Sciatic nerve (tissue), 2 donors: ENCODE results near the gene RNF148. TPM values are rescaled to one million over a fixed set of nuclear protein-coding genes. Genes with fewer than 3 reads are reported as not detected.
"Not testable (repeated sequence)": the region's sequence is repeated elsewhere in the genome, so short reads cannot be mapped to it uniquely, and the experiment has no call there.

Experiments used
- ATAC-seq: fragments of 200-7000 bp; cut with Tn5 transposase; one replicate; pipeline ENCODE4 v1.9.1; 2020; ENCODE audit warnings: mild to moderate bottlenecking, moderate library complexity
- DNase-seq: peaks from one replicate; pipeline ENCODE4 v3.0.0-alpha.2; 2020; ENCODE audit warnings: low spot score
- intact Hi-C: fragments of 100-400 bp; cut with DNase I; formaldehyde crosslinking; loops from one replicate; pipeline ENCODE4 v1.14.2; 2022
- total RNA-seq: library from RNA; stranded (reverse); fragmentation: NEBNext Ultra II Directional; extraction: Animal tissue kit (Norgen Biotek cat#: 25700); gene quantifications from one replicate; pipeline ENCODE4 v1.2.1, GENCODE V29; 2021
- donor health status: DM: no; HTN: no; CAD: no.
- donor health status: DM: no; HTN: no; CAD: no.

The RNF148 gene
- total RNA-seq, 1 donor from 2014 or later = 2.0 TPM

DNA sequence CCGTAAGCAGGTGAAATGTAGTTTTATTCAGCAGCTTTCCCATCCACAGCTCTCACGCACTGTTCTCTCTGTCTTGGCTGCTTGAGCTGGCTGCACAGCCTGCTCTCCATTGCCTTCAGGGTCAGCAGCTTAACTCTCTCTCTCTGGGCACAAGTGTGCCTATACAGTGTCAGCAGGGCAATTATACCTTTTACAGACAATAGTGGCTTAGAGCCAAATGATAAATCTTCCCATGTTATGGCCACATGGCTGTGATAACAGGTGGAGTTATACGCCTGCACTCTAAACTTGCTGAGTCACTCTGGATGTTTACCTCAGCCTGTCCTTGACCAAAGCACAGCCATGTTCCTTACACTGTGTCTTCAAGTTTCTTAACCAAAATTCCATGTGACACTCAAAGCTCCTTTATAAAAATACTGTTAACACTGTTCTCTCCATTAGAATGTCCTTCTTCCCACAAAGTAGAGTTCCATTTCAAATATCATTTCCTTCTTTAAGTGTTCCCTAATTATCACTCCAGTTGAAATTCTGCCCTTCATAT, 9.9 kb downstream of the RNF148 start:
- ATAC-seq = no peak
- intact Hi-C loops = no loop called here
- DNase-seq = no peak

DNA sequence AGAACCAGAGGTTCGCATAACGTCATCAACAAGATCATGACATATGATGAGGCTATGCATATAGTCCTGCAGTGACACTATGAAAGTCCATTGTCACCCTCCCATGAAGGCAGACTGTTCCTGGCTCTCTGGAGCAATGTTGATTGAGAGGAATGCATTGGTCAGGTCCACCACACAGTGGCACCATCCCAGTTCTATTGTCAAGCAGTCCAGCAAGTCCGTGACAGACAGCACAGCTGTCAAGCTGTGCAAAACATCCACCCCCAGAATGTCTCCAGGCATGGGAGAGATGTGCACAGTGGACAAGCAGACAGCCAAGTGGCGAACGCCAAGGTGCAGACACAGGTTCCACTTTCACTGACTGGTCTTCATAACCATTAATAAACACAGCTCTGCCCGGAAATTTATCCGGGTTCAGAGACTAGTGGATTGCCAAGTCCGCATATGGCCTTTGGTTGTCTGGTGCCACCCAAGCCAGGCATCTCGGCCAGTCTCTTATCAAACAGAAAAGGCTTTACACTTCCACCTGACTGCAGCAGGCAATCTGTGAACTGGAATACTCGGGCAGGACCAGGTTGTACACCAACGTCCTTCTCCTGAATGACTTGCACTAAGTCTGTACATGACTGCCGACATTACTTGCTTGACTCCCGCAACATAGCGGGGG, 11.0 kb downstream of the RNF148 start:
- ATAC-seq (no peak), DNase-seq (no peak)
- intact Hi-C loops = no loop called here

DNA sequence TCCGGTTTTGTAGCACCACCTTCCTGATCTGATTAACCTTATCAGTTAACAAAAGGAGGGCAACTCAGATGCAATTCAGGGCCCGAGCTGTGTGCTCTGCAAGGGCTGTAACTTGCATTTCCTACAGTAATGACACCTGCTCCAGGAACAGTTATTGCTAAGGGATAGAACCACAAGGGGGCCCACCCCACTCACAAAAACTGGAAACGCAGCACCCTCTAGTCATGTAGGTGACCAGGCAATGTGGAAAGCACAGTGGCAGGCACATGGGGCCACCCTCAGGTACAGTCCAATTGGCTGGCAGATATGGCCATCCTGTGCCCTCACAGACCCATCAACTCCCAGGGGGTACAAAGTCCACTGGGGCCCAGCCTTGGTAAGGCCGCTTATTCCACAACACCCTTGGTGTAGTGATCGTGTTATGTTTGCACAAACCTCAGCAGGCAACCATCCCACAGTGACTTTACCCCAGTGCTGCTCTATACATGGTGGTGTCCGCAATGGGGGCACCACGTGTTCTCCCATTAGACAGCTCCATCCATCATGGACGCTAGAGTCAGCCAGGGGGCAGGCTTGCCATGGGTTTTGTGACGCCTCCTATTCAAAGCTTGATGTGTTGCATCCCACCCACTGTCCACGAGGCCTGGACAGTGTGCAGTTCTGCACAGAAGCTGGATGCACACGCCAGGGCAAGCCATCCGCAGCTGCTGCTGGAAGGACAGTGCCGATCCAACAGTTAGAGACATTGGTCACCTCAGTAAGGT, 13.2 kb downstream of the RNF148 start:
- intact Hi-C loops = no loop called here
- no peak for DNase-seq
- ATAC-seq = no peak

DNA sequence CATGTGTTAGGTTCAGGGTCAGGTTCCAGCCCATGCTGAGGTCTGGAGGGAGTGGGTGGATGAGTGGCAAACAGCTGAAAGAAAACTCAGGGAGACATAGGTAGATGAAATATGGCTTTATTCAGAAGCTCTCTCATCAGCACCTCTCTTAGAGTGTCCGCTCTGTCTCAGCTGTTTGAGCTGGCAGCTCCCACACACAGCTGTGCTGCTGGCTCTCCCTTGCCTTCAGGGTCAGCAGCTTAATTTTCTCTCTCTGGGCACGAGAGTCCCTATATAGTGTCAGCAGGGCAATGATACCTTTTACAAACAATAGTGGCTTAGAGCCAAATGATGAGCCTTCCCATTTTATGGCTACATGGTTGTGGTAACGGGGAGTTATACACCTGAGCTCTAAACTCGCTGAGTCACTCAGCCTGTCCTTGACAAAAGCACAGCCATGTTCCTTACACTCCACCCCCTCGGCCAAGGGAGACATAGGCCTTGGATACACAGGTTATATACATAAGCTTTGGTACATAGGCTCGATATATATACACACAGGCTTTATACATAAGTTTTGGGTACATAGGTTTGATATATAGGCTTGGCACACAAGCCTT, 14.2 kb downstream of the RNF148 start:
- intact Hi-C loops = no loop called here
- DNase-seq (no peak), ATAC-seq (no peak)

DNA sequence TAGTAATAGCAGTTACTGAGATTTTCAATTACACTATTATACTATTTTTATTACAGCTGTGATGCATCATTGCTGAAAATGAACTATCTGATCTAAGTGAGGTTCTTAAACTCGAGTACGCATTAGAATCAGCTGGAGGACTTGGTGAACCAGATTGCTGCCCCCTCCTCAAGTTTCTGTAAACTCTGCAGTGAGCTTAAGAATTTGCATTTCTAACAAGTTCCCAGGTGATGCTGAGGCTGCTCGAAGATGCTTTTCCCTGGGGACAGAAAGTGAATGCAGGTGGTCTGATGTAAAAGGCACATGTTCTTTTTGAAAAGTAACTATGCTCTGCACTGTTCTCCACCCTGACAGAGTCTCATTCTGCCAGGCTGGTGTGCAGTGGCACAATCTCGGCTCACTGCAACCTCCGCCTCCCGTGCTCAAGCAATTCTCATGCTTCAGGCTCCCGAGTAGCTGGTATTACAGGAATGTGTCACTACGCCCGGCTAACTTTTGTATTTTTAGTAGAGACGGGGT, 16.3 kb downstream of the RNF148 start:
- no peak for DNase-seq
- intact Hi-C loops = no loop called here
- no peak for ATAC-seq

DNA sequence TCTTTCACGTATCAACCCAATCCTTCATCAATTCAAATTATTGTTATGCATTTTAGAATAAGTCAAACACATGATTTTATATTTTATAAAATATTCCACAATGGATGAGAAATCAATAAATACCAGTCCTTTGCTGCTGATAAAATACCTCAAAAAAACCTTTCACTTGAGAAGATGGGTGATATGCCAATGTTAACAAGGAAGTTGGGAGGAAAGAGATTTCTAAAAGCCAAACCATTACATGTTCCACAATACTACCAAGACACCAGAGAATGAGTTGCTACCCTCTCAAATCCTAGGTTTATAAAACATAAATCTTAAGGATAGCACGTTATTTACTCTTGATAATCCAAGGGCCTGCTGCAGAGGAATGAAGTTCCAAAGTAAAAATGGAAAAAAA, 18.2 kb downstream of the RNF148 start:
- DNase-seq = no peak
- intact Hi-C loops = no loop called here
- no peak for ATAC-seq

DNA sequence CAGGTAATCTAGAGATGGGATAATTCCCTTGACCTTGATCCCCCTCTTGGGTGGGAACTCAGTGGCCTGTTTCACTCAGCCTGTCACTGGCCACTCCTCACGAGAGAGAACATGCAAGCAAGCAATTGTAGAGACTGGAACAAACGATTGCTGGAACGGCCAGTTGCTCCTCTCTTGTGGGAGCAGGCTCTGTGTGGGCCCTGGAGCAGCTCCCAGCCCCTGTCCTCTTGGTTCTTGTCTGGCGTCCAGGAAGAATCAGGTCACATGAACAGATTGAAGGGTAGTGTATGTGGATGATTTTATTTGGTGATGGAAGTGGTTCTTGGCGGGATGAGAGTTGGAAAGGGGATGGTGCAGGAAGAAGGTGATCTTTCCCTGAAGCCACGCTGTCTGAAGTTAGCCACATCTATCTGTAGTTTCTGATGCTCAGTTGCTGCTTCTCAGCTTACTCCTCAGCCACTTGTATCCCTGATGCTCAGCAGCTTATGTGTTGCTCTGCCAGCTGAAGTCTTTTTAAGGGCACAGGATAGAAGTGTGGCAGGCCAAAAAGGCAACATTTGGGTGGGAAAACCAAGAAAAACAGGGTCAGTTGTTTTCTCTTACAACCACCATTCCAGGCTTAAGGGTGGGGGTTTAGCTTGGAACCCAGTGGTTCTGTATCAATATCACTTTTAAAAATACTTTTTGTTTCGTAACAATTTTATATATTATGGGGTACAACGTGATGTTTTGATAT, 19.7 kb downstream of the RNF148 start:
- DNase-seq (no peak), ATAC-seq (peak; percentile 58)
- intact Hi-C loops = no loop called here

DNA sequence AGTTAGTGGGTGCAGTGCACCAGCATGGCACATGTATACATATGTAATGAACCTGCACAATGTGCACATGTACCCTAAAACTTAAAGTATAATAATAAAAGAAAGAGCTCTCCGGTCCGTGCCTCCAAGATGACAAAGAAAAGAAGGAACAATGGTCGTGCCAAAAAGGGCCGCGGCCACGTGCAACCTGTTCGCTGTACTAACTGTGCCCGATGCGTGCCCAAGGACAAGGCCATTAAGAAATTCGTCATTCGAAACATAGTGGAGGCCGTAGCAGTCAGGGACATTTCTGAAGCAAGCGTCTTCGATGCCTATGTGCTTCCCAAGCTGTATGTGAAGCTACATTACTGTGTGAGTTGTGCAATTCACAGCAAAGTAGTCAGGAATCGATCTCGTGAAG, 21.5 kb downstream of the RNF148 start:
- ATAC-seq, intact Hi-C loops, DNase-seq: not testable (repeated sequence)

DNA sequence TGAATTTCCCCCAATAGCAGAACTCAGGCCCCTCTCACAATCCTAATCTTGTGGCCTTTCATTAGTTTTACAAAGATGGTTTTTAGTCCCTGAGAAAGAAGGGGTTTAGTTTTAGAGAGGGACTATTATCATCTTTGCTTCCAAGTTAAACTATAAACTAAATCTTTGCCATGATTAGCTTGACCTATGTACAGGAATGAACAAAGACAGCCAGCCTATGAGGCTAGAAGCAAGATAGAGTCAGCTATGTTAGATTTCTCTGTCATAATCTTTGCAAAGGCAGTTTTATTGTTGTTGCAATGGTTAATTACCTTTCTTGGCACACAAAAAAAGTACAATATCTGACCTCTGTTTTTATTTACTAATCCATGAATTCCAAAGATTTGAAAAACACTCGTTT, 22.9 kb downstream of the RNF148 start:
- no peak for DNase-seq
- intact Hi-C loops = no loop called here
- no peak for ATAC-seq

DNA sequence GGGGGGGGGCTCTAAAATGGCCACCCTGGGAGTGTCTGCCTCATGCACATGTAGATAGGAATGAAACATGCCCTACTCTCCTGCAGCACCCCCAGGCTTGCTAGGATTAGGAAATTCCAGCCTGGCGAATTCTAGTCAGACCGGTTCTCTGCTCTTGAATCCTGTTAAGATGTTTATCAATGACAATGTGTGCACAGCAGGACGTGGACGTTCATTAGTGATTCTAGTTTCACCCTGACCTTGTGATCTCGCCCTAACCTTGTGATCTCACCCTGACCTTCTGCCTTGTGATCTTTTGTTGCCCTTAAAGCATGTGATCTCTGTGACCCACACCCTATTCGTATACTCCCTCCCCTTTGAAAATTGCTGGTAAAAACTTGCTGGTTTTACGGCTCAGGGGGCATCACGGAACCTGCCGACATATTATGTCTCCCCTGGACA, 23.4 kb downstream of the RNF148 start:
- intact Hi-C loops, ATAC-seq, DNase-seq: not testable (repeated sequence)

DNA sequence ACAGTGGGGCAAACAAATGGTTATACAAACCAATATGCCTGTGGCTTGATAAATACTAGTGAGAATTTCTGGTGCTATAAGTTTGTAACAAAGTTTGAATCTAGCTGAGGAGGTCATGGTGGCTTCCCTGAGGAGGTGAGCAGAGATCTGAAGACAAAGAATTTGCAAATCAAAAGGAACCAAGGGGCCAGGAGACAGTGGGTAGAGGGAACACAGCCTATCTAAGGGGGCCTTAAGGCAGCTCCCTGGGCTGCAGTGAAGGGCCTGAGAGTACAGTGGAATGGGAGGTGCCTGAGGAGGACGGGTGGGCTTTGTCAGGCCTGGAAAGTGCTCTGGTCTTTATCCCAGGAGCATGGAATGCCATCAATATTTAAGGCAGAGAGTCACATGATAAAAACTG, 25.6 kb downstream of the RNF148 start:
- intact Hi-C loops = no loop called here
- no peak for ATAC-seq
- no peak for DNase-seq

DNA sequence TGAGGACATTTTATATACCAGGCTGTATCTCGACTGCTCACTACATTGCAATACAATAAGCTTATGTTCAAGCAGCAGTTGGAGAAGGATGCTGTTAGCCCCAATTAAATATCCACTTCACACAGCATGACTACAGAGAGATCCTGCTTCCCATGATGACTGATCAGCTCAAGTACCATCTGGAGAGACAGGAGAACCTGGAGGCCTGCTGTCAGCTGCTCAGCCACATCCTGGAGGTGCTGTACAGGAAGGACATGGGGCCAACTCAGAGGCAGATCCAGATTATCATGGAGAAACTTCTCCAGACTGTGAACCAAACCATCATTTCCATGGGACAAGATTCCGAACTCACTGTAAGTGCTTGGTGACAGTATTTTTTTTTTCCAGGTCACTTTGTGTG, 26.3 kb downstream of the RNF148 start:
- intact Hi-C loops = no loop called here
- DNase-seq (no peak), ATAC-seq (no peak)

DNA sequence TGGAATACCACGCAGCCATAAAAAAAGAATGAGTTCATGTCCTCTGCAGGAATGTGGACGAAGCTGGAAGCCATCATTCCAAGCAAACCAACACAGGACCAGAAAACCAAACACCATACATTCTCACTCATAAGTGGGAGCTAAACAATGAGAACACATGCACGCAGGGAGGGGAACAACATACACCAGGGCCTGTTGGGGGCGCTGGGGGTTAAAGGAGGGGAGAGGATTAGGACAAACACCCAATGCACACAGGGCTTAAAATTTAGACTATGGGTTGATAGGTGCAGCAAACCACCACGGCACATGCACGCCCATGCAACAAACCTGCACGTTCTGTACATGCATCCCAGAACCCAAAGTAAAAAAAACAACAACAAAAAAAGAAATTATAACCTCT, 27.1 kb downstream of the RNF148 start:
- intact Hi-C loops = loop anchor here (2.0 kb wide), 1 partner anchor 53 kb away; no protein-coding TSS in a partner anchor
- ATAC-seq (no peak), DNase-seq (no peak)

DNA sequence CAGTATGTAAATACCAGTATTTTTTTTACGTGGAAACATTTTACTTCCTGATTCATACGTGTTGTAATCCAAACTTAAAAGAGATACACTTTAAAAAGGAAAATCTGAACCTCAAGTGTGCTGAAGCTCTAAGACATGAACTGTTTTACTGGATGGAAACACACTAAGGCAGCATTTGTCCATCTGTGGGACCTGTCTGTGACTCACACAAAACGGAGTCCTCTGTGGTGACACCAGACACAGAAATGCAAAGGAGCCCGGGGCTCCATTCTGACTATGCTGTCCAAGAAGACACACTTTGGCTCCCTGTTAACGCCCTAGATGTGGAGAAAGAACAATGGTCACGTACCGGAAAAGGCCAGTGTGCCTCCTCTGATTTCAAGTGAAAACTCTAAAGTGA, 27.7 kb downstream of the RNF148 start:
- intact Hi-C loops = loop anchor here (2.0 kb wide), 1 partner anchor 52 kb away; no protein-coding TSS in a partner anchor
- DNase-seq = no peak
- ATAC-seq = peak; percentile 54

DNA sequence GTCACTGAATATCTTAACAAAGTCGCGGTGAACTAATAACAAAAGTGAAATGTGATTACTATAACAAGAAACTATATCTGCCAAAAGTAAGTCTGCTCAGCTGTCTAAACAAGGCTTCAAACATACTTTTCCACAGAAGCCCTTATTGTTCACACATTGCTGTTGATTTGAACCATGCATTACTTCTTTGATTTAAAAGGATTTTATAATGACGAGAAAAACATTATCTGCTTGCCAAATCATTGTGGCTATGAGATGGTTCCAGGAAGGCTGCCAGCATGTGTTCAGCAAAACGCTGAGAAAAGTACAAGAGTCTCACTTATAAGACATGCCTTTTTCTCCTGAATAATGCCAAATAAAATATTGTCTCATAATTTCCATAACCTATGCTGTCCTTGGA, 28.2 kb downstream of the RNF148 start:
- peak; percentile 81 for ATAC-seq
- intact Hi-C loops = loop anchor here (2.0 kb wide), 1 partner anchor 52 kb away; no protein-coding TSS in a partner anchor
- peak; percentile 71 for DNase-seq

DNA sequence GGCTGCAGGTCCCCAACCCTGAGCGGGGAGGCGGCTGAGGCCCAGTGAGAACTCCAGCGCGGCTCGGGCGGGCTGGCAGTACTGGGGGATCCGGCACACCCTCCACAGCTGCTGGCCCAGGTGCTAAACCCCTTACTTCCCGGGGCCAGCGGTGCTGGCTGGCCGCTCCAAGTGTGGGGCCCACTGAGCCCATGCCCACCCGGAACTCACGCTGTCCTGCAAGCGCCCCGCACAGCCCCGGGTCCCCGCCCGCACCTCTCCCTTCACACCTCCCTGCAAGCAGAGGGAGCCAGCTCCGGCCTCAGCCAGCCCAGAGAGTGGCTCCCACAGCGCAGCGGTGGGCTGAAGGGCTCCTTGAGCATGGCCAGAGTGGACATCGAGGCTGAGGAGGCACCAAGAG, 28.8 kb downstream of the RNF148 start:
- no peak for DNase-seq
- intact Hi-C loops = loop anchor here (2.0 kb wide), 1 partner anchor 51 kb away; no protein-coding TSS in a partner anchor
- ATAC-seq = peak; percentile 25

DNA sequence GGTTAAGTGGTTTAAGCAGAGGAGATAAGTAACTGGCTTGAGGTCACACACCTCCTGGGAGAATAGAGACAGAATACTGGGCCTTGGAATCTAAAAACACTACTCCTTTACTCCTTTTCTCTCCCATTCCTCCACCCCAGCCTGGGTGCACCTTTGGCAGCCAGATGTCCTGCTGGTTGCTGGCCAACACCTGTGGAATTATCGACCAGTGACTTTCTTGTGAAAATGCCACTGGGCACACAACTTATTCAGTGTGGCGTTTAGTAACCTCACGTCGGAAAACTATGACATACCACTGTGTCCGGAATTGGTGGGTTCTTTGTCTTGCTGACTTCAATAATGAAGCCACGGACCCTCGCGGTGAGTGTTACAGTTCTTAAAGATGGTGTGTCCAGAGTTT, 30.2 kb downstream of the RNF148 start:
- no peak for ATAC-seq
- intact Hi-C loops = no loop called here
- DNase-seq = no peak

DNA sequence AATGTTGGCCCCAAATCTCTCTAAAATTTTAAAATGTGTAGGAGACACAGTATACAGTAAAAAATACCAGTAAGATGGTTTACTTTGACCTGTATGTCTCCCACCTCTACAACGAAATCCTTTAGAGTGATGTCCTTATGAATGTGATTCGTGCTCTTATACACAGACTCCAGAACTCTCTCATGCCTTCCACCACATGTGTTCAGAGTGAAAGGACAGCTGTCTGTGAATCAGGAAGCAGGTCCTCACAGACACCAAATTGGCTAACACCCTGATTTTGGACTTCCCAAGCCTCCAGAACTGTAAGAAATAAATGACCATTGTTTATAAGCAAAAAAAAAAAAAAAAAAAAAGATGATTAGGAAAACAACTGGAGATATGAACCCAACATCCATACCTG, 39.0 kb downstream of the RNF148 start:
- DNase-seq (no peak), ATAC-seq (no peak)
- intact Hi-C loops = no loop called here

DNA sequence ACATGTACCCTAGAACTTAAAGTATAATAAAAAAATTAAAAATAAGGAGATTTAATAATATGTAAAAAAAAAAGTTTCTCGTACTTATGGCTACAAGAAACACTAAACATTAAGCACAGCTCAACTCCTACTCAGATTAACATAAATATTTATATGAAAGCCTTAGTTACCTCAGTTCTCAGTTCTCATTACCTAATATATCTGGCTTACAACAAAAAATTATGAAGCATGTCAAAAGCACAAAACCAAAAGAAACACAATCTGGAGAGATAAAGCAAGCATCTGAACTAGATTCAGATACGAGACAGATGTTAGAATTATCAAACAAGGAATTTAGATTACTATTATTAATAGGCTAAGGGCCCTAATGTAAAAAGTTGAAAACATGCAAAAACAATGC, 43.9 kb downstream of the RNF148 start:
- ATAC-seq = no peak

More for the DNA sequence above, 43.9 kb downstream of the RNF148 start:
- intact Hi-C loops = no loop called here
- DNase-seq = no peak
